Measurements from ENCODE around the gene MAD2L1BP.
"Not testable (repeated sequence)": the region's sequence is repeated elsewhere in the genome, so short reads cannot be mapped to it uniquely, and the experiment has no call there.

MAD2L1BP gene, protein sequence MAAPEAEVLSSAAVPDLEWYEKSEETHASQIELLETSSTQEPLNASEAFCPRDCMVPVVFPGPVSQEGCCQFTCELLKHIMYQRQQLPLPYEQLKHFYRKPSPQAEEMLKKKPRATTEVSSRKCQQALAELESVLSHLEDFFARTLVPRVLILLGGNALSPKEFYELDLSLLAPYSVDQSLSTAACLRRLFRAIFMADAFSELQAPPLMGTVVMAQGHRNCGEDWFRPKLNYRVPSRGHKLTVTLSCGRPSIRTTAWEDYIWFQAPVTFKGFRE

DNA sequence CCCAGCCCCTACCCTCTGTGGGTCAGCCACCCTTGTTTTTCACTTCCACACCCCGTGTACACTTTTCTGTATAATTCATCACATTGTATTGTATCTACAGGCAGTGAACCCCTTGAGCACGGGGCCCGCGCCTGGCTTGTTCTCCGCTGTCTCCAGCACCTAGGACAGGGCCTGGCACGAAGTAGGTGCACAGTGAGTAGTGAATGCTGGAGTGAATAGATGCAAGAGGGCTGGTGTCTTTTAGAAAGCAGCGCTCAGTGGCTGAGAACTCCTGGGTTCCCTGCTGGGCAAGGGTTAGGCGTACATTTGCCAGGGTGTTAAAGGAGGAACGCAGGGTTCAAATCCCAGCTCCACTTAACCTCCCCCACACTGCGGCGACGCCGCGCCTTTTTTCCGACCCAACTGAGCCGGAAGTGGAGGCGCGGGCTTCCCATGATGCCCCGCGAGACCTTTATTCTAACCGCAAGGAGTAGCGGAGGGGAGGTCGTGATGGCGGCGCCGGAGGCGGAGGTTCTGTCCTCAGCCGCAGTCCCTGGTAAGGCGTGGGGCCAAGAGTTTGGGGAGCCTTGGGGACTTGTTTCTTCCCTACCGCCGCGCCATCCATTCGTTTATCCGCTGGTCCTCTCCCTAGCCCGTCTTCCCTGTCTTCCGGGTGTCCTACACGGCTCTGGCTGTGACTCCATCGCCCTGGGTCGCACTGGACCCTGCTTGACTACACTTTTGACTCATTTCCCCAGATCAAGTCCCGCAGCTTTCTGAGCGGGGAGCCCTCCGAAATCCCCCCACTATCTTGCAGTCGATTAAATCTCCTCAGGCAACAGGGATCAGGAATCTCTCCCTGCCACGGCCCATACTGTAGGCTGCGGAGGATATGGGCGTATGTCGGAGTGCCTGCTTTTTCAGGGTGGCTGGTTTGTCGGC, at the start of gene MAD2L1BP:
TSS of gene MAD2L1BP (plus strand) at position 454 of the 921 bp plus-strand sequence. CDS start at position 490, 36 bp downstream.
- peak; percentile 49 to 88 for DNase-seq

DNA sequence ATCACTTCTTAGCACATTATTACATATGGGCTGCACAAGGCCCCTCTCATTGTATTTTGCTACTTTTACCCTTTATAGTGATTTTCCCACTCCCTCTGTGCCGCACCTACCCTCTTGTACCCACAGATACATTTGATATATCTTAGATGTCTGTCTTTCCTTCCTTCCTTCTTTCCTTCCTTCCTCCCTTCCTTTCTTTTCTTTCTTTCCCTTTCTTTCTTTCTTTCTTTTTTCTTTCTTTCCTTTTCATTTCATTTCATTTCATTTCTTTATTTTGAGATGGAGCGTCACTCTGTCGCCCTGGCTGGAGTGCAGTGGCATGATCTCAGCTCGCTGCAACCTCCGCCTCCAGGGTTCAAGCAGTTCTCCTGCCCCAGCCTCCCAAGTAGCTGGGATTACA, 47.4 kb upstream of the MAD2L1BP start:
- no peak for DNase-seq

DNA sequence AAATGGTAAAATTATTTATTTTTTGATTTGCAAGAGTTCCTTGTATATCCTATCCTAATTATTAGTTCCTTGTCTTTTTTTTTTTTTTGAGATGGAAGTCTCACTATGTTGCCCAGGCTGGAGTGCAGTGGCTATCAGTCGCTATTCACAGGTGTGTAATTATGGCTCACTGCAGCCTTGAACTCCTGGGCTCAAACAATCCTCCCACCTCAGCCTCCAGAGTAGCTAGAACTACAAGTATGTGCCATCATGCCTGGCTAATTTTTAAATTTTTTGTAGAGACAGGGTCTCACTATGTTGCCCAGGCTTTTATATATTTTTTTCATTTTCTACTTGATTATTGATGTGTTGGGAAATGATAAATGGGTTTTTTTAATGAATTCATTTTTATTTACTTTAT, 46.1 kb upstream of the MAD2L1BP start:
- not testable (repeated sequence) for DNase-seq

DNA sequence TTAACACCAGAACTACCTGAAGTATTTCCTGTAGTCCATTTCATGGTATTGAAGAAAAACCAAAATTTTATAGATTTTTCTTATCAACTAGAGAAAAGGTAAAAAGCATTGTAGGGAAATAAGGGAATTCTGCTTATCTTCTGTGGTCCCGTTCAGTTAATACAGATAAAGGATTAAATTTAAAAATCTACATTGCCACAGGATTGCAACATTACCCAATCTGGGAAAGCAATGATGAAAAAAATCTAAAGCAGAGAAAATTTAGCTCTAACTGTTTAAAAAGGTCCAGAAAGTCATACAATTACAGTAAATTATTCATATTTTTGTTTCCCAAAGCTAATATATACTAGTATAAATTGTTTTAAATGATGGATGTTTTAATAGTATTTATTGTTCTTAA, 41.7 kb upstream of the MAD2L1BP start:
- no peak for DNase-seq

DNA sequence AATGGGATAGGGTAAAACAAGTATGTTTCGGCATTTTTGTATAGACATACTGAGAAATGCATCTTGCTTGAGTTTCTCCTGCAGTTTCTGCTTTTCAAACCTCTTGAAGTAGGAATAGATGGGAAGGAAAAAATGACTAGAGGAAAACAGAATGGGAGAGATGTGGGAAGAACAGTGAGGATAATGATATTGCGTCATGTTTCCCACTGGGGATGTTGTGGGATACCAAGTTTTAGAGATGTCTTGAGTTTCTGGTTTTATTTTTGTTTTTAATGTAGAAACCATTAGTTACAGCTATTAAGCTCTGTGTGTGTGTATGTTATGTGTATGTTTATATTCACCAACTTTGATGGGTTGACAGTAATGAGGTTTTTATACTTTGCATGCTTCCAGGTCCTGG, 35.0 kb upstream of the MAD2L1BP start:
- DNase-seq = no peak

DNA sequence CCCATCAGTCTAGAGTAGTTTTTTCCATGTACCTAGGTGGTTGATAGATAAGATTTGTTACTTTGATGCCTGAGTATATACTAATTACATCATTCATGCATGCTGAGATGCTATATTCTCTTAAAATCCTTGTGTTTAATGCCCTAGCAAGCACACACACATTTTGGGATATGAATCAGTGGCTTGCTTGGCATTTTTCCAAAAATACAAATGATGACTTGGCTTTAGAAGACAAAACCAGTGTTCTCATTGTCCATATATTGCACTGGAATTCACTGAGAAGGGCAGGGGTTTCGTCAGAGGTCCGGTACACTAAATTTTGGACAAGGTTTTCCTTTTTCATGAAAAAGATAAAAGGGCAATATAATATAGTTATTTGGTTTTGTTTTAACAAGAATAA, 31.5 kb upstream of the MAD2L1BP start:
- DNase-seq = peak in 1 of 2 experiments; percentile 50

DNA sequence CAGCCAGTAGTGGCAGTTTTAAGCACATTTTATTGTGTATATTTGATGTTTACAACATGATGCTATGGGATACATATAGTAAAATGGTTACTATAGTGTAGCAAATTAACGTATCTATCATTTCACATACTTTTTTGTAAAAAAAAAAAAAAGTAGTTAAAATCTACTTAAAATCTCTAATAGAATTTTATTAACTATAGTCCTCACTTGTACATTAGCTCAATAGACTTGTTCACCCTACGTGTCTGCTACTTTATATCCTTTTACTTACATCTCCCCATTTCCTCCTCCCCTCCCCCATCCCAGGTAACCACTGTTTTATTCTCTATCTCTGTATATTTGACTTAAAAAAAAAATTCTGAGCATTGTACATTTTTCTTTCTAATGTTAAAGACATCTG, 29.6 kb upstream of the MAD2L1BP start:
- DNase-seq = no peak

DNA sequence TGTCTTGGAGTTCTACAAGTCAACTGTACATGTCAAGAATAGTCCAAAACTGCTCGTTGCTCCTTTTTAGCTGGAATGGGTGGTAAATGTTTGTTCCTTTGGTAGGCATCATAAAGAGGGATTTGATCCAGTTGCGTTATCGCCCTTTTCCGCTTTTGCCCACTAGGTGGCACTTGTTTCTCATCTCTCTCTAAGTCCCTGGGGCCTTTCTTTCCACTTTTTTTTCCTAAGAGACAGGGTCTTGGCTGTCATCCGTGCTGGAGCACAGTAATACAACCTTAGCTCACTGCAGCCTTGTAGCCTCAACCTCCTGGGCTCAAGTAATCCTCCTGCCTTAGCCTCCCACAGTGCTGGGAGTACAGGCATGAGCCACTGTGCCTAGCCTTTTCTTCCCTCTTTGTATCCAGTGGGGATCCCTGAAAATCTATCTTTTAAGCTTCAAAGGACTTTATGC, 27.3 kb upstream of the MAD2L1BP start:
- peak; percentile 71 to 83 for DNase-seq

DNA sequence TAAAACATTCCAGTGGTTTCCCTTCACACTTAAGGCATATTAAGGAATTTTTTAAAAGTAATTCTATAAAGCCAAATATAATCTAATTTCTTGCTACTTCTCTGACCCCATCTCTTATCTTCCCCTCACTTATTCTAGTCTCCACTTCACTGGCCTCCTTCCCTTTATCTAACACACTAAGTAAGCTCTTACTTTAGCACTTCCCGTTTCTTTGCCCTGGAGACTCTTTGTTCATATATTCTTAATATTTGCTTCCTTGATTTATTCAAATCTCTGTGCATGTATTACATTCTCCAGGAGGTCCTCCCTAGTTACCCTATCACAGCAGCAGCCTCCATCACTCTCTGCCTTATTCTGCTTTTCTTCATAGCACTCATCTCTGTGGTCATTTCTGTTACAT, 26.8 kb upstream of the MAD2L1BP start:
- DNase-seq = no peak

DNA sequence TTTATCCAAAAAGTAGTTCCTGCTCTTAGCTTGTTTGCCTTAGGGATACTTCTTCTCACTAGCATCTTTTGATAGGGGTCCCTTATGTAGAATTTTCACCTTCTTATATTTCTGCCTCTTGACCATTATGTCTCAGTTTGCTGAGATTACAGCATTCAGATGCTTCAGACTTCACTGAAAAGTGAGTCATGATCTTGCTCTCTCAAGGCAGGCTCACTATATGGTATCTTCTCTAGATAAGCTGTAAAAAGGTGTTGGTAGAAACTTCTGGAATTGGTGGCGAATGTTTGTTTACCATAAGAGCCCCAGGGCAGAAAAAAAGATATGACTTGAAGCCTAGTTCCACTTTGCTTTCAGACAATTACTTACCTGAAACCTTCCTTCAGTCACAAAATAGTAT, 26.2 kb upstream of the MAD2L1BP start:
- DNase-seq = no peak

DNA sequence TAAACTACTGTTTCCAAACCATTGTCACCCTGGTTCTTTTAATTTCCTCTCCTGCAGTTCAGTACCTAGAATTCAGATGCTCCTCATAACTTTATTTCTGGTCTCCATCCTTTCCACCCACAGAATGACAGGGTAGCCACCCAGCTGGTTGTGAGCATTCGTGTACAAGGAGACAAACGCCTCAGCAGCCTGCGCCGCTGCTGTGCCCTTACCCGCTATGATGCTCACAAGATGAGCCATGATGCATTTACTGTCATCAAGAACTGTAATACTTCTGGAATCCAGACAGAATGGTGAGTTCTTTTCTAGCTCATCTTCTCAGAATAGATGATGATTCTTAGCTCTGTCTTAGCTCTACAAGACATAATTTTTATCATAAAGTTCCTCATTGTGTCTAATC, 25.2 kb upstream of the MAD2L1BP start:
- no peak for DNase-seq

DNA sequence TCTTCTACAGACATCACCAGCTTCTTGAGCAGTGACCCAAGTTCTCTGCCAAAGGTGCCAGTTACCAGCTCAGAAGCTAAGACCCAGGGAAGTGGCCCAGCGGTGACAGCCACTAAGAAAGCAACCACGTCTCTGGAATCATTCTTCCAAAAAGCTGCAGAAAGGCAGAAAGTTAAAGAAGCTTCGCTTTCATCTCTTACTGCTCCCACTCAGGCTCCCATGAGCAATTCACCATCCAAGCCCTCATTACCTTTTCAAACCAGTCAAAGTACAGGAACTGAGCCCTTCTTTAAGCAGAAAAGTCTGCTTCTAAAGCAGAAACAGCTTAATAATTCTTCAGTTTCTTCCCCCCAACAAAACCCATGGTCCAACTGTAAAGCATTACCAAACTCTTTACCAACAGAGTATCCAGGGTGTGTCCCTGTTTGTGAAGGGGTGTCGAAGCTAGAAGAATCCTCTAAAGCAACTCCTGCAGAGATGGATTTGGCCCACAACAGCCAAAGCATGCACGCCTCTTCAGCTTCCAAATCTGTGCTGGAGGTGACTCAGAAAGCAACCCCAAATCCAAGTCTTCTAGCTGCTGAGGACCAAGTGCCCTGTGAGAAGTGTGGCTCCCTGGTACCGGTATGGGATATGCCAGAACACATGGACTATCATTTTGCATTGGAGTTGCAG, 21.8 kb upstream of the MAD2L1BP start:
- DNase-seq = no peak

DNA sequence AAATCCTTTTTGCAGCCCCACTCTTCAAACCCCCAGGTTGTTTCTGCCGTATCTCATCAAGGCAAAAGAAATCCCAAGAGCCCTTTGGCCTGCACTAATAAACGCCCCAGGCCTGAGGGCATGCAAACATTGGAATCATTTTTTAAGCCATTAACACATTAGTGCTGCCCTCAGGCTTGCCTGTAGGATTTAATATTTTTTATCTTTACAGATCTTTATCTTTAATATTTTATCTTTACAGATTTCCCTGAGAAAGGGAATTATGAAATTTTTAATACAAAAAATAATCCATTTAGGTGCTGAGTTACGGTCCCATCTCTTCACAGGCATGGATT, 21.3 kb upstream of the MAD2L1BP start:
- no peak for DNase-seq

DNA sequence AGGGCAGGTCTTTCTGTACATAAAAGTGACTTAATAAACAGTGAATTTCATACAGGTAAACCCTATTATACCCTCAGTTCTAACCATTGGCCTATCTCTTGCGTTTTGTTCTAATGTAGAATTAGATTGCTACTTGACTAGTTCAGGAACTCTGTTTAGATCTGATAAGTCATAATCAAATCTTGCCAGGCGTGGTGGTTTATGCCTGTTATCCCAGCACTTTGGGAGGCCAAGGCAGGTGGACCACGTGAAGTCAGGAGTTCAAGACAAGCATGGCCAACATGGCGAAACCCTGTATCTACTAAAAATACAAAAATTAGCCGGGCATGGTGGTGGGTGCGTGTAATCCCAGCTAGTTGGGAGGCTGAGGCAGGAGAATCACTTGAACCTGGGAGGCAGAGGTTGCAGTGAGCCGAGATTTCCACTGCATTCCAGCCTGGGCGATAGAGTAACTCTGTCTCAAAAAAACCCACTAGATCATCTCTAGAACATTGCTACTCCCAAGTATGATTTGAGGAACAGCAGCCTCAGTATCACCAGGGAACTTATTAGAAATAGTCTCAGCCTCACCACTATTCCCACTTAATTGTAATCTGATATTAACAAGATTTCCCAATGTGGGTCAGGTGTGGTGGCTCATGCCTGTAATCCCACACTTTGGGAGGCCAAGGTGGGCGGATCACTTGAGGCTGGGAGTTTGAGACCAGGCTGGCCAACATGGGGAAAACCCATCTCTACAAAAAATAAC, 18.7 kb upstream of the MAD2L1BP start:
- no peak for DNase-seq

DNA sequence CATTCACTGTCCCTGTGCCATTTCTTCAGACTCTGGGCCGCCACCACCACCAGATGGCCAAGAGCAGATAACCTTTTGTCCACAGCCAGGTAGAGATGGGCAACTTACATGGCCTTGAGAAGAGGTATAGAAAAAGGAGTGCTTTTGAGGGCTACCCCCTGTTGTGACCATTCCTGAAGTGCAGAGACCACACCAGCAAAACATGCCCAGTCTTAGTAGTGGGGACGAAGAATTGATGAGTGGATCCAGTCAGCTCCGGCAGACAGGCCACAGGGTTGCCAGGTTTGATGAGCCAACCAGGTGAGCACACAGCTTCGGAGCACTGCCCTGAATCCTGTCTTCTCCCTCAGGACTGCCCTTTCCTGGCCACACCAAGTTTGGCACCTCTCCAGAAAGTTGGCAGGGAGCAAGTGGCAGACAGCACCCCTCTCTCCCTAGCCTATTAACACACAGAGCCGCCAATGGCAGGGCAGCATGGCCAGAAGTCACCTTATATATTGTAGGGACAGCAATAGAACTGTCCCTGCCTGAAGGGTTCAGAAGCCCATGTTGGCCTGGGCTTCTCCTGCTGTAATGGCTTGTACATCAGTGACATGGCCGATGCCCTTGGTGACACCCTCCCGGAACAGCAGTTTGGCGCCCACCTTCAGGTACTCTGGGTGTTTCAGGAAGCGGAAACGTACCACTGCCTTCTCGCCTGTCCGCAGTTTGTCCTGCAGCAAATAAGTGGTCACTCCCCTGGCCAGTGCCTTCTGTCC, 14.4 kb upstream of the MAD2L1BP start:
- no peak for DNase-seq

DNA sequence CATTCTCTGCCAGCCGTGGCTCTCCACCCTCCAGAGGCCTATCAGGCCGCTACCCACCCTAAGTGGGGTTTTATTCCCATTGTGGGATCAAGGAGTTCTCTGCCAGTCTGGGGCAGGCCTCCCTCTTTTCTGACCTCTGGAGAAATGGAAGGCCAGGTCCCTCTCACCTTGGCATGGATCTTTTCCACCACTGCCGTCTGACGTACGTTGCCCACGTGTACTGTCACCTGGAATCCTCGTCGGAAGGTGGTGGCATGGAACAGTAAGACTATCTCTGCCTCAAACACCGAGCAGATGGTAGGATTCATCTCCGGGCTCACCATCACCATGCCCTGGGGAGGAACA, 13.8 kb upstream of the MAD2L1BP start:
- no peak for DNase-seq

DNA sequence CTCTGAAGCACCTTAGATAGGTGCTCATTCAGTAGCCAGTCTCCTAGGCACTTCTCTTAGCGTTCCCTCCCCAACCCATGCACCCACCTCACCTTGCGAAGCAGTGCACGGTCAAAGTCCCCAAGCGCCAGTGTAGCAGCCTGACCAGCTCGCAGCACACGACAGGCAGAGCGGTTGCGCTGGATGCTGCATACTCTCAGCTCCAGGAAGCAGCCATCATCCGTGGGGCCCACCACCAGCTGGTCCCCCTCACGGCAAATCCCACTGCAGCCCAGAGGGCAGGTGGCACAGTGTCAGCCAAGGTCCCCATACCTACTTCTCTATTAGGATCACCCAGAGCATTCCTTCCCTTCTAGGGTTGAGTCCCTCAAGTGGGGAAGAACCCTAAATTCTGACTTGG, 13.1 kb upstream of the MAD2L1BP start:
- DNase-seq = no peak

DNA sequence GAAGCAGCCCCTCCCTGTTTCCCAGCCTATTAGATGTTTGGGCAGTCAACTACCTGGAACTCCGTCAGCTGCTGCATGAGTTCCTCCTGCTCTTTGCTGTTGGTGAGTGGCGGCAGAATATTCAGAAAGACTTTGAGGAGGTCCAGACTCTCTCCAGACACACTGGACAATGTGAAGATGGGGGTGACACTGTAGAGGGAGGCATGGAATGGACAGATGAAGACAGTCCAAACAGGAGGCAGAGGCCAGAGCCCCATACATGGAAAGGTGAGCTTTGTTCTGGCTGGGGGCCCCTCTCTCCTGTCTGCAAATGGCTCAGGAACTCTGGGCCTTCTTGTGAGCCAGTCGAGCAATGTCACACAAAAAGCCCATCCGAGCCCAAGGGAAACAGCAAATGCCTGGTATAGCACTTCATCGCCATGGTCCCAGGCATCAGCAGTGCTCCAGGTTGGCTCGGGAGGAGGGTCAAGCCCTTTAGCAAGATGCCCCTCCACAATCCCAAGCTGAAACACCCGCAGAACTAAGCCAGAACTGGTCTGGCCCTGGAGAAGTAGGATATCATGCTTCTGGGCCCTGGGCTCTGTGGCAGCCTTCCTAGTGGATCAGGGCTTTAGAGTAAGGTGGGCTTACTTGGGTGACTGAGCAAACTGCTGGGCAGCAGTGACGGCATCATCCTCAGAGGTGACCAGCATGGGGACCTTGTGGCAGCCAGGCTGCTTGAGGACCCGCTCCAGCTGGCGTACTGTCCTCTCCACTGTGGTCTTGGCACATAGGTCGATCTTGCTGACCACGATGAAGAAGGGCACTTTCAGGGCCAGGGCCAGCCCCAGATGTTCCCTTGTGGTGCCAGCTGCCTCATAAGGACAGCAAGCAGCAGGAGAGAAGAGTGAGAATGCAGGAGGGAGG, 11.5 kb upstream of the MAD2L1BP start:
- no peak for DNase-seq

DNA sequence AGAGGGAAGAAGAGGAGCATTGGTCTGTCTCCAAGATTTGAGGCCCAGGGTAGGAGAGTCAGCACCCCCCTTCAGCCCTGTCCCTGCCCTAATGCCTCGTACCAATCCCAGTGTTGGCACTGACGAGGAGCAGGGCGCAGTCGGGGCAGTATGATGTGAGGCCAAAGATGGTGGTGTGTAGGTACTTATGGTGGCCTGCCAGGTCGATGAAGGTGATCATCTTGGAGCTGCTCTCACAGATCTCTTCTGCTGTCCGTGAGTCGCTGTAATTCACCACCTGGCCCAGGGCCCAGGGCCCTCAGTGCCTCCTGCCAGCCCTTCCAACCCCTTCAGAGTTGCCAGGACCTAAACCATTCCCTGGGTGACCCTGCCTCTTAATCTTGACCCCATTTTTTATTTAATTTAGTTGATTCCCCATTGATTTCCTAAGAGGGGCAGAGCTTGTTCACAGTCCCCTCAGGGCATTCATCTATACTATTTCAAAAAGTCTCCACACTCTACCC, 10.8 kb upstream of the MAD2L1BP start:
- no peak for DNase-seq

DNA sequence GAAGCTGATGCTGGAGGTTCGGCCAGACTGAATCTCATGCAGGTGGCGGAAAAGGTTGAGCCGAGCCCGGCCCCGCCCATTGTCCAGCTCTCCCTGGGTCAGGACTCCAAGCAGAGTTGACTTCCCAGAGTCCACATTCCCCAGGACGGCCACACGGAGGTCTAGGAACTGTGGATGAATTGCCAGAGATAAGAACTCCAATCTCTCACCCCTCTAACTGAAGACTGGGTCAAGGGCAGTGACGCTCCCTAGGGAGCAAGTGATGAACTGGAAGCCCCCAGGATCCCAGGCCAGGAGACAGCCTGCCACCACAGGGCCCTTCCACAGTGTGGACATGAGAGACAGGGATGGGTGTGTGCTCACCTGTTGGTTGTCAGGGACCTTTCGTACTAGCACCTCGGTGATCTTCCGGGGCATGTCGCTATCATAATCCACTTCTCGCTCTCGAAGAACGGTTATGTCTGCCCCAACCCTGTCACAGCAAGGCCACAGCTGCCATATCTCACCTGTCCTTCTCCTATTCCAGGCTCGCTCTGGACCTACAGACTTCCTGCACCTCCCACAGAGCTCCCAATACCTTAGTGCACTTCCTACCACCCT, 10.1 kb upstream of the MAD2L1BP start:
- DNase-seq = no peak
